ENCODE measurements around the gene SUSD6. TPM values are rescaled to one million over a fixed set of nuclear protein-coding genes. Genes with fewer than 3 reads are reported as not detected.
A peak's percentile ranks its signal among the peaks of the same experiment; 100 is the strongest.

Gene SUSD6
- total RNA-seq, 1 donor from 2014 or later, result 49.0 TPM

DNA sequence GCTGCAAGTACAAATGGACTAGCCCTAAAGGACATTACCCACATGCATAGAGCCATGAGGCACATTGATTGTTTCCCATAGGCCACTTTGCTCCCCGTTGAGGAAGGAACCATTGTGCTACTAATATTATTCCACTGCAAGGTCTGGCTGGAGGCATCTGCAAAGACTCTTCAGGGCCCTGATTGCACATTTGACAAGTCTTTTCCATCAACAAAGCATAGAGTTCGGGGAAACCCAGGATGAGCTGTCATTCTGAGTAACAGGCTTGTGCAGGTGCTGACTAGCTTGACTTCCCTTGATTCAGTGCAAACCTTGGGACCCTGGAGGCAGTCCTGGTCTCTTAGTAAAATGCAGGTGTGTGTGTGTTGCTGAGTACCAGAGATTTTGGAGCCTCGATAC lies 73.8 kb downstream of the SUSD6 start:
- DNase-seq (ENCODE audit: low read depth), result peak; percentile 76
- H3K36me3 ChIP-seq (ENCODE audit: control insufficient read depth, insufficient read depth, low read length), result no peaks in the 10 kb centered on the region
- H3K27me3 ChIP-seq (ENCODE audit: control insufficient read depth, insufficient read depth, low read length), result no peaks in the 10 kb centered on the region
- no peak for TF ChIP-seq CTCF (IDR thresholded peaks at IDR 0.05; ENCODE audit: insufficient read depth, low read length, poor library complexity, severe bottlenecking)
- no peak overlapping the region for H3K4me3 ChIP-seq (ENCODE audit: low read depth, low read length)

DNA sequence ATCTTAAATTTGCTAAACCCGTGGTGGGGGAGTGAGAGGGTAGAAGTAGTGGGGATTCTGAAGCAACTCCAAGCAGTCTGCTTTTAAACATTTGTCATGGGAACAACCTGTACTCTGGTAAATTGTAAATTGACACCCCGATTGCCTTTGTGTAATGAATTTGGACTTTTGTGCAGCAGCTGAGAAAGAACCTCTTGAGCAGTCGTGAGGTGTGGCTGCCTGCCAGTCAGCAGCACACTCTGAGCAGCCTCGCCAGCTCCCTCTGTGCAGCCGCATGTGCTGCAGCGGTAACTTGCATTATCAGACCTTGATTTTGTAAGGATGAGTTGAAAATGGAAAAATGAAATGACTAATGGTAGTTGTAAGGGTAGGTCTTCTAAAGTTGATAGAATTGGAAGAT lies 74.3 kb downstream of the SUSD6 start:
- Histone ChIP-seq H3K36me3 (ENCODE audit: control insufficient read depth, insufficient read depth, low read length) (no peaks in the 10 kb centered on the region), H3K4me3 (ENCODE audit: low read depth, low read length) (no peak overlapping the region), H3K27me3 (ENCODE audit: control insufficient read depth, insufficient read depth, low read length) (no peaks in the 10 kb centered on the region)
- no peak for TF ChIP-seq CTCF (IDR thresholded peaks at IDR 0.05; ENCODE audit: insufficient read depth, low read length, poor library complexity, severe bottlenecking)
- DNase-seq (ENCODE audit: low read depth), result no peak

GRCh38 chr14:69687606-69688298 lies 76.4 kb downstream of the SUSD6 start:
- no peak for TF ChIP-seq CTCF (IDR thresholded peaks at IDR 0.05; ENCODE audit: insufficient read depth, low read length, poor library complexity, severe bottlenecking)
- Histone ChIP-seq H3K27me3 (ENCODE audit: control insufficient read depth, insufficient read depth, low read length) (no peaks in the 10 kb centered on the region), H3K36me3 (ENCODE audit: control insufficient read depth, insufficient read depth, low read length) (no peaks in the 10 kb centered on the region), H3K4me3 (ENCODE audit: low read depth, low read length) (no peak overlapping the region)
- DNase-seq (ENCODE audit: low read depth), result no peak

DNA sequence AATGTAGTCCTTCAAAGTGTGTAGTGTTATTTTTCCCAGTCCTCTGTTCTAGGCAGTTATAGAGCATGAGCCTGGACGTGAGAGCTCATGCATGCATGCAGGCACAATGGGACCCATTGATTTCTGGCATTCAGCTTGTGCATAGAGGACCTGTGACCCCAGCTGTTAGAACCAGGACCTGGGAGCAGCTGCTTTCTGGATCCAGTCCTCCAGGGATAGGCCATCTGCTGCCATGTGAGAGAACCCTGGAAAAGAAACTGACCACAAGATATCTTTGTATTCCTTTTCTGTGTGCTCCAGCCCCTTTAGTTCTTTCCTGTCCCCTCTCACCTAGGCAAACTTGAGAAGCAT lies 76.9 kb downstream of the SUSD6 start:
- no peak for DNase-seq (ENCODE audit: low read depth)
- no peak for TF ChIP-seq CTCF (IDR thresholded peaks at IDR 0.05; ENCODE audit: insufficient read depth, low read length, poor library complexity, severe bottlenecking)
- no peak overlapping the region for H3K4me3 ChIP-seq (ENCODE audit: low read depth, low read length)
- no peaks in the 10 kb centered on the region for H3K36me3 ChIP-seq (ENCODE audit: control insufficient read depth, insufficient read depth, low read length)
- H3K27me3 ChIP-seq (ENCODE audit: control insufficient read depth, insufficient read depth, low read length), result no peaks in the 10 kb centered on the region

DNA sequence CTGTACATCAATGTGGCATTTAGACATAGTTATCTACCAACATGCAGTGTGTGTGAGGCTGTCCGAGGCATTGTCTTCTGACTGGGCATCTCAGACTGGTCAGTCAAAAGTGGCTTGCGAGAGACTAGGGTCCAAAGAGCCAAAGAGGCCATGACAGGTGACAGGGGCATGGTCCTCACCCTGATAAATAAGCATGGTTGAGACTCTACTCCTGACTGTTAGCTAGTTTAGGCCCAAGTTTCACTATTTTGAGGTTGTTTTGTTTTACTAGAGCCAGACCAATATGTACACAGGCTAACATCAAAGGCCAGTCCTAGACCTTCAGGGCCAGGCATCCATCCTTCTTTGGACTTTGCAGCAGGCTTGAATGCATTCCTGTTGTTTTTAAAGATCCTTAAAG lies 78.6 kb downstream of the SUSD6 start:
- H3K36me3 ChIP-seq (ENCODE audit: control insufficient read depth, insufficient read depth, low read length), result no peaks in the 10 kb centered on the region
- no peak for DNase-seq (ENCODE audit: low read depth)
- H3K27me3 ChIP-seq (ENCODE audit: control insufficient read depth, insufficient read depth, low read length), result no peaks in the 10 kb centered on the region
- TF ChIP-seq CTCF (IDR thresholded peaks at IDR 0.05; ENCODE audit: insufficient read depth, low read length, poor library complexity, severe bottlenecking), result no peak
- H3K4me3 ChIP-seq (ENCODE audit: low read depth, low read length), result no peak overlapping the region

DNA sequence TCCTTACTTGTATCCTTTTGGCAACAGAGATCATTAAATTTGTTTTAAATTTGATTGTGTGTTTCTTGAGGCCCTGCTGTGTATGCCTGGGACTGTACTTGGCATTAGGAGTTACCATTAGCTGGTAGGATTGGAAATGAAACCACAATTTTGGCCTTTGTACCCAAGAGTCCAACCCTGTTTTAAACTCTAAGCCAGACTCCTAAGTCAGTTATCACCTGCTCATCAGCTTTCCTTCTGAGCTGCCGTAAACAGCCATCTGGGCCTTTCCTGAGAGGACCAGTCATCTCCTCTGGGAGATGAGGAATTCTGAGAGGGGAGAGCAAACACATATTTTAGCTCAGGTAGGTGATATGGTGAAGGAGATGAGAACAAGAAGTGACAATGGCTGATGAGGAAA lies 81.2 kb downstream of the SUSD6 start:
- no peaks in the 10 kb centered on the region for H3K36me3 ChIP-seq (ENCODE audit: control insufficient read depth, insufficient read depth, low read length)
- no peaks in the 10 kb centered on the region for H3K27me3 ChIP-seq (ENCODE audit: control insufficient read depth, insufficient read depth, low read length)
- DNase-seq (ENCODE audit: low read depth), result no peak
- no peak for TF ChIP-seq CTCF (IDR thresholded peaks at IDR 0.05; ENCODE audit: insufficient read depth, low read length, poor library complexity, severe bottlenecking)
- H3K4me3 ChIP-seq (ENCODE audit: low read depth, low read length), result no peak overlapping the region
